Astrocyte of the spinal cord (primary cell): ENCODE data around the gene ADD2.

Experiments
- DNase-seq: peaks from one replicate; pipeline ENCODE4 v3.0.0; 2011; ENCODE audit warnings: low read depth, low spot score
- H3K4me3 ChIP-seq: 2 replicates; pipeline ENCODE4 v1.5.1; 2011; ENCODE audit warnings: low read depth, mild to moderate bottlenecking, low read length, moderate library complexity
- in situ Hi-C: cut with HindIII; loops from 2 replicates; pipeline ENCODE4 v1.10.0; 2017; ENCODE audit warnings: low sequenced_read_pairs
- TF ChIP-seq, protein P1 (sequence below): IDR thresholded peaks from 2 replicates; pipeline ENCODE4 v1.5.1; 2012; ENCODE audit warnings: low read depth, mild to moderate bottlenecking, low read length, inconsistent platforms

ADD2 gene

DNA sequence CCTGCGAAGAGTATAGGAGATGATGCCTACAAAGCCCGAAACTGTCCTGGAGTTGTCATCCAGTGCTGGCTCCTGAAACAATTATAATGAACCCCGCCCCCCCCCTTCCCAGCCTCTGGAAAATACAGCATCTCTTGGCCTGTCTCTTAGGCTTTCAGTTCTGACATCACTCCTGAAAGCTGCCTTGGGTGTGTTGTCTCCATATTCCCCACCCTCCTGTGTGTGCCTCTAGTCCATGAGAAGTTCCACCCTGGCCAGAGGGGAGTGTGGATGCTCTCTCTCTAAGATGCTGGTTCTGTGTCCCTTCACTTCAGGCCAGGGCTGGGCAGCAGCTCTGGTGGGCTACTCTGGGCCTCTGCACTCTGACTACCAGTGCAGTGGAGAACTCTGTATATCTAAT is 155.4 kb downstream of the ADD2 start:
- DNase-seq = no peak
- TF ChIP-seq, protein P1, sequence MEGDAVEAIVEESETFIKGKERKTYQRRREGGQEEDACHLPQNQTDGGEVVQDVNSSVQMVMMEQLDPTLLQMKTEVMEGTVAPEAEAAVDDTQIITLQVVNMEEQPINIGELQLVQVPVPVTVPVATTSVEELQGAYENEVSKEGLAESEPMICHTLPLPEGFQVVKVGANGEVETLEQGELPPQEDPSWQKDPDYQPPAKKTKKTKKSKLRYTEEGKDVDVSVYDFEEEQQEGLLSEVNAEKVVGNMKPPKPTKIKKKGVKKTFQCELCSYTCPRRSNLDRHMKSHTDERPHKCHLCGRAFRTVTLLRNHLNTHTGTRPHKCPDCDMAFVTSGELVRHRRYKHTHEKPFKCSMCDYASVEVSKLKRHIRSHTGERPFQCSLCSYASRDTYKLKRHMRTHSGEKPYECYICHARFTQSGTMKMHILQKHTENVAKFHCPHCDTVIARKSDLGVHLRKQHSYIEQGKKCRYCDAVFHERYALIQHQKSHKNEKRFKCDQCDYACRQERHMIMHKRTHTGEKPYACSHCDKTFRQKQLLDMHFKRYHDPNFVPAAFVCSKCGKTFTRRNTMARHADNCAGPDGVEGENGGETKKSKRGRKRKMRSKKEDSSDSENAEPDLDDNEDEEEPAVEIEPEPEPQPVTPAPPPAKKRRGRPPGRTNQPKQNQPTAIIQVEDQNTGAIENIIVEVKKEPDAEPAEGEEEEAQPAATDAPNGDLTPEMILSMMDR = no peak
- in situ Hi-C loops = no loop called here
- H3K4me3 ChIP-seq = no peak overlapping the region

DNA sequence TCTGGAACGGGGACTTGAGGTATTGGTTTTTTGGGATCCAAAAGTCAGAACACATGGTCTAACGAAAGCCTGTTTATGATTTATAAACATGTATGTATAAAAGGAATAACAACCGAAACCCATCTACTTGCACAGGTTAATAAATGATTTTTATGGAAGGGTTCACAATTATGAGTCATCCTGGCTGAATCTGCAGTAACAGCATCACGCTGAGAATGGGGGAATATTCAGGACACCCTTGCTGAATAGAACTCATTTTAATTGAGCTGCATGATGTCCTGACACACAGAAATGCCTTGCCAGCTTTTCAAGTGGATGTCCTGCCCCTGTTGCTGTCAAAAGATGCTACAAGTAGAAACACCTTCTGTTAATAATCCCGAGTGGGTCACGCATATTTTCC is 159.6 kb downstream of the ADD2 start:
- TF ChIP-seq, protein P1 = no peak
- peak; percentile 17 for DNase-seq
- in situ Hi-C loops = no loop called here

GRCh38 chr2:70607121-70607561 is 160.9 kb downstream of the ADD2 start:
- peak; percentile 42 for DNase-seq
- in situ Hi-C loops = no loop called here
- no peak overlapping the region for H3K4me3 ChIP-seq
- TF ChIP-seq, protein P1 = no peak

More for the DNA sequence above, 159.6 kb downstream of the ADD2 start:
- H3K4me3 ChIP-seq = no peak overlapping the region
